HG02588 (cell line): ENCODE measurements around the gene SMCR8.
"Not testable (repeated sequence)": the region's sequence is repeated elsewhere in the genome, so short reads cannot be mapped to it uniquely, and the experiment has no call there.

Experiments used
- ATAC-seq: cut with Tn5 transposase; IDR thresholded peaks from one replicate; pipeline ENCODE4 v1.9.1; 2021; ENCODE audit warnings: mild to moderate bottlenecking, moderate library complexity; ENCODE audit not compliant: unreplicated experiment

SMCR8 gene

DNA sequence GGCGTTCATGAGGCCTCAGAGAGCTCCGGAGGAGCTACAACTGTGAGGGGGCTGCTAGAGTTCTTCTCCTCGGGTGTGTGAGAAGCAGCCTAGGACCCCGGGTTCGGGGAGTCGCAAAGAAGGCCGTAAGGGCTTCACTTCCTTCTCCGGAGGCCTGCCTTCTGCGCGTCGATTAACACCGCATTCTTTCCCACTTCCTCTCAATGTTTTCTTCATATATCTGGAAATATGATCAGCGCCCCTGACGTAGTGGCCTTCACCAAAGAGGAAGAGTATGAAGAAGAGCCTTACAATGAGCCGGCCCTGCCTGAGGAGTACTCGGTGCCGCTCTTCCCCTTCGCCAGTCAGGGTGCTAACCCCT, 449 bp downstream of the SMCR8 start:
- no peak for ATAC-seq

DNA sequence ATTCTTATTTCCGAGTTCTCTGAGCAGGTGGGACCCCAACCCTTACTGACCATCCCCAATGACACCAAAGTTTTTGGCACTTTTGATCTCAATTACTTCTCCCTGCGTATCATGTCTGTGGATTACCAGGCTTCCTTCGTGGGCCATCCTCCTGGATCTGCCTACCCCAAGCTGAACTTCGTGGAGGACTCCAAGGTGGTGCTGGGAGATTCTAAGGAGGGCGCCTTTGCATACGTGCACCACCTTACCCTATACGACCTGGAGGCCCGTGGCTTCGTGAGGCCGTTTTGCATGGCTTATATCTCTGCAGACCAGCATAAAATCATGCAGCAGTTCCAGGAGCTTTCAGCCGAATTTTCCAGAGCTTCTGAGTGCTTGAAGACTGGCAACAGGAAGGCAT, 868 bp downstream of the SMCR8 start:
- ATAC-seq: no peak

DNA sequence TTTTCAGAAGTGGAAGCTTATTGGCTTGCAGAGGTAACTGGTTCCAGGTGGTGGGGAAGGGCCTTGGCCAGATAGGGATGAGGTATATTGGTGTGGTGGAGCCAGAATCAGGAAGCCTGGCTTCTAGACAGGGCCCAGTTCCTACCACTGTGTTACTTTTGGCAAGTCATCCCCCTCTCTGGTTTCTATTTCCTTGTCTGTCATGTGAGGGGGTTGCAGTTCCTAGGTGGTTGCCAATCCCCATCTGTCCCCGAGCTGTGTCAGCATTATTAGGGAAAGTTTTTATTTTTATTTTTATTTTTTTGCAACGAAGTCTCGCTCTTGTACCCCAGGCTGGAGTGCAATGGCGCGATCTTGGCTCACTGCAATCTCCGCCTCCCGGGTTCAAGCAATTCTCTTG, 3.0 kb downstream of the SMCR8 start:
- no peak for ATAC-seq

DNA sequence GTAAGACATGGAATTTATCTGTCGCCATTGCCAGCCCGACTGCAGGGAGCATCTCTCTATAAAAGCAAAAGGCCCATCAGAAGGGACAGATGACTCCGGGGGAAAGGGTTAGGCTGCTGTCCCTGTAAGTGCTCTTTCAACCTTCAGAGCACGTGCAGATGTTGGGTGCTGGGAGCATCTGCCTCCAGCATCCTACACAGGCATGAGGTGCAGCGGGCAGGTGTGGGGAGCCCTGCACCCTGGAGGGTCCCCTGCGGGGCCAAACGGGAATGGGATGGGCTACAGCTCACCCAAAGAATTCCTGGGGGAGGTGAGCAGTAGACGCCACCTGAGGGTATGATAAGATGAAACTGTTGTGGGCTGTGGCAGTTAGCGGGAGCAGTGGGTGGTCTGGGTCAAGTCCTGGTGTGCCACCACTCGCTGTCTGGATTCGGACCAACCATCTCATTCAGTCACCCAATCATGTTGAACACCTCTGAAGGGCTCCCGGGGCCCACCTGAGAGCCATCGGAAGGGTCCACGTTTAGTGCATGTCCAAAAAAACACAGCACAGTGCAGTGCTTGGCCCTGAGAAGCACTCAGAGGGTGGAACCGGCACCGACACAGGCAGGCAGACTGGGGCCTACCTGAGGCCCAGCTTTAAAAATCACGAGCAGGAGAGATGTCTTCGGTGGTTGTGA, 3.8 kb downstream of the SMCR8 start:
- no peak for ATAC-seq

DNA sequence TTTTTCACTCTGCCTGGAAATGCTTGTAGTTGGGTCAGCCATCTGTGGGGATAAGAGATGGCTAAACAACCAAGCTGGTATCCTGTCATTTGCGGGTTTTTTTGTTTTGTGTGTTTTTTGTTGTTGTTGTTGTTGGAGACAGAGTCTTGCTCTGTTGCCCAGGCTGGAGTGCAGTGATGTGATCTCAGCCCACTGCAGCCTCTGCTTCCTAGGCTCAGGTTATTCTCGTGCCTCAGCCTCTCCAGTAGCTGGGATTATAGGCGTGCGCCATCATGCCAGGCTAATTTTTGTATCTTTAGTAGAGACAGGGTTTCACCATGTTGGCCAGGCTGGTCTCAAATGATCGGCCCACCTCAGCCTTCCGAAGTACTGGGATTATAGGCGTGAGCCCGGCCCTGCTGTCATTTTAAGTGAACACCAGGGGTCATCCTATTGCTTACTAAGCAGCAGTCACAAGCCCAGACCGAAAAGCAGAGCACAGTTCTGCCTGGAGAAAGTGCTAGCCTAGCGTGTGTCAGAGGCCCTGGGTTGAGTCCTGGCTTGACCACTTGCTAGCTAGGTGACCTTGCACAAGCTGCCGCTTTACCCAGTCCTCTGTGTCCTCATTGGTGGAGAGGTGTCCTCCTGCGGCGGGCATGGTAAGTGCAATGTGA, 4.6 kb downstream of the SMCR8 start:
- no peak for ATAC-seq

DNA sequence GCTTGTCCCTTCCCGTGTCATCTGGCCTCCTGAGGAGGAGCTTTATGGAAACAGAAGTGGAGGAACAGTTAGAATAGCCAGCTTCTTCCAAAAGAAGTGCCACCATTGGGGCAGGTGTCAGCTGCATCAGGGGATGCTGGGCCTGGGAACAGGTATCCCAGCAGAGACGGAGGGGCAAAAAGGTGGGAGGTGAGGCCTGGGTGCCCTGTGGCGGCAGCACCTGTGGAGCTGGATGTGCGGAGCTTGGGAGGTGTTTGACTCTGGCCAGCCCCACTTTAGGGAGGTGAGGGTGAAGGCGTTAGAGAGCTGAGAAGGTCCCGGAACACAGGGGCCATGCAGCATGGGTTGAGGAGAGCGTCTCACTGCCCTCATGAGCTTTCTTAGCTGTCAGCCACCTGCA, 5.2 kb downstream of the SMCR8 start:
- ATAC-seq: no peak

DNA sequence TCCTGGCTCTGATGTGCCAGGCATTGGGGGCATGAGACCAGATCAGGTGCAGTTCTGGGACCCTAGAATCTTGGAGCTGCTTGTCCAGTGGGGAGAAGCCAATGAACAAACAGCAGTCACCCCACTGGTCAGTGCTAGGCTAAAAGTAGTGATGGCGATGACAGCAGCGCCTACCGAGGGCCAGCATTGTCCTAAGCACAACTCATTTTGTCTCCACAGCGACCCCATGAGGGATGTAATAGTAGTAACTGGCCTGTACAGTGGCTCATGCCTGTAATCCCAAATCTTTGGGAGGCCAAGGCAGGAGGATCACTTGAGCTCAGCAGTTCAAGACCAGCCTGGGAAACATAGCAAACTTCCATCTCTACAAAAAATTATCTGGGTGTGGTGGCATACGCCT, 6.2 kb downstream of the SMCR8 start:
- ATAC-seq: no peak

DNA sequence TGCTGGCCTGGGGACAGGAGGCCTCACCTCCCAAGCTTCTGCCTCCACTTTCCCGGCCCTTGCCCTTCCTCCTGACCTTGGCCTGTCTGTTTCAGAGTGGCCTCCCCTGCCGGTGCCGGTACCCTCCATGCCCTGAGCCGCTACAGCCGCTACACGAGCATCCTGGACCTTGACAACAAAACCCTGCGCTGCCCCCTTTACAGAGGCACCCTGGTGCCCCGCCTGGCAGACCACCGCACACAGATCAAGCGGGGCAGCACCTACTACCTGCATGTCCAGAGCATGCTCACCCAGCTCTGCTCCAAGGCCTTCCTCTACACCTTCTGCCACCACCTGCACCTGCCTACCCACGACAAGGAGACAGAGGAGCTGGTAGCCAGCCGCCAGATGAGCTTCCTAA, 7.4 kb downstream of the SMCR8 start:
- ATAC-seq: no peak

DNA sequence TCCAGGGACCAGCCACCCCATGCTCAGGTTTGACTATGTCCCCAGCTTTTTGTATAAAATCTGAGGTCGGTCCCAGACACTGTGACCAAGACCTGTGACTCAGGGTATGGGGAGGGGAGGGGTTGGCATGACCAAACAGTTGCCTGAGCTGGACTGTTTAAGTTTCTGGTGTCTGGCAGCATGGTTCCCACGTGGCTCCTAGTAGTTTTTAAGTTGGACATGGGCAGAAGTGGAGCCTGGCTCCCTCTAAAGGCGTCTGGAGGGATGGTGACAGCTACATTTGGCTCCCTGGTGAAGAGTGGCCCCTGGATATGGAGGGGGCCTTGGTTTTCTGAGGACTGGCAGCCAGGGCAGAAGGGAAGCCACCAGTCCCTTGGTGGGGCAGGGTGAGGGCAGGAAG, 7.9 kb downstream of the SMCR8 start:
- ATAC-seq: no peak

DNA sequence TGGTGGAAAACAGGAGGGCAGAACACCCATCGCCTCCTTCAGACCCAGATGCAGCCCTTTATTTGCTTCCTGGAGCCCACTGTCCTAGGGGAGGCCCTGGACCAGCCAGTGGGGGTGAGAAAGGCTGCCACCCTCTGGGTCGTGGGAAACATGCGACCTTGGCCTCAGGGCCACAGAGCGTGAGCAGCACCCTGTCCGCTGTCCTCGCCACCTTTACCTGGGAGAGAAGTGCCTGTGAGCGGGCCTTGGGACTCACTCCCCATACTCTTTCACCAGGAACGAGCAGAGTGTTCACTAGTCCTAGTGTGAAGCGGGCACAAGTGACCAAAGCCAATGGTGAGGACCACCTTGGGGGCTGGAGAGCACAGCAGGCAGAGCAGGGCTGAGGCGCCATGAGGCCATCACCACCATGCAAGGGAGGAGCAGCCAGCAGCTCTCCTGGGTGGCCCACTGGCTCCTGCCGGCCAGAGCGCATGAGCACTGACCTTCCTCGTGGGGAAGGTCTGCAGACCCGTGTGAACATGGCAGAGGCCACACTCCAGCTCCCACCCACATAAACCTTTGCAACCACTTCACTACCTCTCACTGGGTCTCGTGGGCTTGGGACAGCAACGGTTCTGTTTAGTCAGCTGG, 8.5 kb downstream of the SMCR8 start:
- no peak for ATAC-seq

DNA sequence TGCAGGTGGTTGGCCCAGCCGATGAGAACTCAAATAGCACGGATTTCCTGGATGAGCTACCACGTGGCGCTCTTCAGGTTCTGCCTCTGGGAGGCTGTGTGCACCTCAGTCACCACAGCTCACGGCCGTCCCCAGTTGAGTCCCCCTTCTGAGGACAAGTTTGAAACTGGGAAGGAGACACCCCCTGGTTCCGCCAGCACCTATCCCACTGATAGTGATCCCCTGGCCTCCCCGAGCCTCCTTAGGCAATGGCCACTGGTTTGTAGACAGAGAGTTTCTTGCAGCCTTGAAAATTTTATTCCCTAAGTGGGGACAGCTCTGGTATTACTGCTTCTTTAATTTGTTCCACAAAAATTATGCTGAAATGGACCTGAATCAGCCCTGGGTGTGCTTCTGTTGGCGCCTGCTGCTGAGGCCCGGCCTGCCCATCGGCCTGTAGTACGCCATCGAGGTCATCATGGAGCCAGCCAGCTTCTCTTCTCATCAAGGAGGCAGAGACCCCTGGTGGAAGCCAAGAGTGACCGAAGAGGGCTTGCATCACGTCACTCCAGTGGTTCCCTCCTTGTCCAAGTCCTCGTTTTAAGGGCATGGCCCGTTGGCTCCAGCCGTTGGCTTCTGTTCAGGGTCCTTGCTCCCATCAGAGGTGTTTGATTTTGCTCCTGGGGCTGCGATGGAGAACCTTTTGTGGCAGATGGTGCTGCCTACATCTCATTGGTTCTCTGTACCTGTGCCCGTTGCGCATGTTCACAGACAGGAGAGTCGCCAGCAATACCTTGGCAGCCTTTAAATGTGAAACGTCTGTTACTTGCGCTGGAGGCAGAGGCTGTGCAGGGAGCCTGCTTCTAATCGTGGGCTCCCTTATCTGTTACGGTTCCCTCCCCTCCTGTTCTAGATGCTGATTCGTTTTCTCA, 9.3 kb downstream of the SMCR8 start:
- no peak for ATAC-seq

DNA sequence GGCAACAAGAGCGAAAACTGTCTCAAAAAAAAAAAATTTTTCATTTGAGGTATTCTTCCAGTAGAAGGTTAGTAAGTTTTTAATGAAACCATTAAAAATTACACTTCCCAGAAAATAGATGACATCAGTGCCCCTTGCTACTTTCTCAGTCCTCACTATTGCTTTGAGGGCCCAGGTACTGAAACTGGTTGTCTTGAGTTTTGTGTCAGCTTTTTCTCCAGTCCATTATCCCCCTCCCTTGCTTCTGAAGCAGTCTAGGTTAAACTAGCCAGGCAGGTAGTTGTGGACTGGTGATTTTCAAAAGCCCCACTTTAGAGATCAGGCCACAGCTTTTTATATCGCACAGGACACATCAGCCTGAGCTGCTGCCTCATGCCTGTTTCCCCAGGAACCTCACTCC, 10.9 kb downstream of the SMCR8 start:
- ATAC-seq: no peak

DNA sequence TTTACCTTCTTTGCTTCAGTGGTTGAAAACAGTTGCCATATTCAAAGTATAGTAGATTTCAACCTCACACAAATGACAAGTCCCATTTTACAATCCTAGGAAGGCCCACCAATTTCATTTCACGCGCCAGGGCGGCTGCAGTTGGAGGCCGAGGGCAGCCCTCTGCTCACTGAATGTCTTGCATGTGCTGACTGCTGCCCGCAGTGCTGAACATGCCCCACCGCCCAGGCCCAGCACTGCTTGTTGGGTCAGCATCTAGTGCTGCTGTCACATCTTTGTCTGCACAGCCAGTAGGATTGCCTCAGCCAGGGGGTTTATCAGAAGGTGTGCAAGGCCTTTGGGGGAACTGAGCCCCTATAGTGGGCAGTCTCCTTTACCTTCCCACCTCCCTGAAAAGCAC, 11.5 kb downstream of the SMCR8 start:
- ATAC-seq: no peak

DNA sequence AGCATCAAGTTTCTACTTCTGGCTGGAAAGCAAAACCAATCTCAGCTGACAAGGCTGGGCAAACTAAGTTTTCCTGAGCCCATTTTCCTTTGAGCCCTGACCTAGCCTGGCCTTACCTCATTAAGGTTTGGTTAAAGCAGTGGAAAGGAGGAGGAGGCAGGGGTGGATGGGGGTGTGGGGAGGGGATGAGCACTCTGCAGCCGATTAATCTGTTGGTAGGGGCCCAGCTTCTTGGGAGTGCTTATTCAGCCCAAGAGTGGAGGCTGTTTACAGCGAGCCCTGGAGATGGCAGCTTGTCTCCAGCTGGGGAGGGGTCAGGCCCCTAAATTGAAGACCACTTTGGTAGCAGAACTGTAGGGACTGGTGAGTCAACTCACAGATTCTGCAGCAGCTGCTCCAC, 12.0 kb downstream of the SMCR8 start:
- ATAC-seq: no peak

DNA sequence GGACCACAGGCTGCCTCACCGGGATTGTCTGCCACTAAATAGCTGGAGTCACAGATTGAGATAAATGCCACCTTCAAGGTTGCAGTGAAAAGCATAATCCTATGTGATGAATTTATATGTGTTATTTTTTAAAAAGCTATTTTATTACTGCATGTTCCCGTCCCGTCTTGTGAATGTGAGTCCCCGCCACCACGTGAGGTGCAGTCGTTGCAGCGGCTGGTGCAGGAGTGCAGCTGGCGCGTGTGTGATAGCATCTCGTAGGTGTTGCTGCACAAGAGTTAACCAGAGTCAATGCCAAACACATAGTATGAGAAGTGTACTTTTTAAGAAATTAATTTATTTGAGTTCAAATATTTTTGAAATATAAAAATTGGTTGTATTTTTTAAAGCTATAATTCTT, 12.5 kb downstream of the SMCR8 start:
- no peak for ATAC-seq

DNA sequence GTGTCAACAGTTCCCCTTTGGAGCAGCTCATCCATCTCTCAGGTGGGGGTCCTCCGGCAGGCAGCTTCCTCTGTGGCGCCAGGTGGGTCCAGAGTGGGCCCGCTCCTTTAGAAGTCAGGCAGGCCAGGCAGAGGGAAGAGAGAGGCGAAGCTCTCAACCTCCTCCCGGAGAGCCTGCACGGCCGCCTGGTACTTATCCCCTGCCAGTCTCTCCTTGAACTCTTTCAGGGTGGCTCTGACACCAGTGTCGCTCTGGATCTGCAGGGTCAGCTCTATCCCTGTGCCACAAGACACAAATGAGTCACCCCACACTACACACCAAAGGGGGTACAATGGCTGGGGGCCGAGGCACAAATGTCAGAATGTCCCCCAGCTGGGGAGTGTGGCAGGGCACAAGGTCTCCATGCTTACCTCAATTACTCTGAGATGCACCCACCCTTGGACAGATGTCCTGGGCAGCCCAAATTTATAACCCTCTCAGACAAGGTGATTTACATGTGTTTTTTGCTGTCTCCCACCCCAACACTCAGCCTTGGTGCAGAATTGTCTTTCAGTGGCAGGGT, 13.6 kb downstream of the SMCR8 start:
- ATAC-seq: no peak

DNA sequence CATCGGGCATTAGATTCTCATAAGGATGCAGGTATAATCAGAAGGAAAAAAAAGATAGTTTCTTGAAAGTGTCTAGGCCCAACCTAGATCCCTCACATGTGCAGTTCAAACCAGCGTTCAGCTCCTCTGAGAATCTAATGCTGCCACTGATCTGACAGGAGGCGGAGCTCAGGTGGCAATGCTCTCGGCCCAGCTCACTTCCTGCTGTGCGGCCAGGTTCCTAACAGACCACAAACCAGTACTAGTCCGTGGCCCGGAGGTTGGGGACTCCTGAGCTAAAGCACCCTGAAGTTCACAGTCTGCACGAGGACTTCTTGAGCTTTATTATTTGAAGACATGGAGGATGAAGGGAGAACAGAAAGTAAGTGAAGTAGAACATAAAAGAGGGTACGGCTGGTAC, 16.8 kb downstream of the SMCR8 start:
- no peak for ATAC-seq

DNA sequence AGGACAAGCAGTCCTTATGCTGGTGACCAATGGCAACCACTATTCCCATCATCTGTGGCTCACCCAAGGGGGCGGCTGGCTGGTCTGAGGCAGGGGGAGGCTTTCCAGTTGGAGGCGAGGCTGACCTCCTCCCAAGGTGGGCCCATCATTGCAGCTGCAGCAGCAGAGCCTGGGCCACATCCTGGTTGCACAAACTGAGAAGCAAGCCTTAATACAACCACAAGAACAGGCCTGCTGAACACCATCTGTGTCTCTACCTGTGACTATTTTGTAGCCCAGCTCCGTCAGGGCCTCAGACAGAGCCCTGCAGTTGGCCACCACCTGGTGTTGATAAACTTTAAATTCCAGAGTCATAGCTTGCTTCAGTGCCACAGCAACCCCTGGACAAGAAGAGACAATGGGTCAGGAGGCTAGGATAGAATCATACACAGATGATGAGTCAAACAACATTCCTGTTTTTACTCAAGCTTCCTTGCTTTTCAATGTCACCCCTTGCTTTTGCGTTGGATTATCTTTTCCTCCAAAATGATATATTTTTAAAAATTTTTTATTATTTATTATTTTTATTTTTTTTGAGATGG, 17.9 kb downstream of the SMCR8 start:
- no peak for ATAC-seq

DNA sequence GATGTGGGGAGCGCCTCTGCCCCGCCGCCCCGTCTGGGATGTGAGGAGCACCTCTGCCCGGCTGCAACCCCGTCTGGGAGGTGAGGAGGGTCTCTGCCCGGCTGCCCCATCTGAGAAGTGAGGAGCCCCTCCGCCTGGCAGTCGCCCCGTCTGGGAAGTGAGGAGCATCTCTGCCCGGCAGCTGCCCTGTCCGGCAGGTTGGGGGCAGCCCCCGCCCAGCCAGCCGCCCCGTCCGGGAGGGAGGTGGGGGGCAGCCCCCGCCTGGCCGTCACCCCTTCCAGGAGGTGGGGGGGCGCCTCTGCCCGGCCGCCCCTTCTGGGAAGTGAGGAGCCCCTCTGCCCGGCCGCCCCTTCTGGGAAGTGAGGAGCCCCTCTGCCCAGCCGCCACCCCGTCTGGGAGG, 23.1 kb downstream of the SMCR8 start:
- not testable (repeated sequence) for ATAC-seq

DNA sequence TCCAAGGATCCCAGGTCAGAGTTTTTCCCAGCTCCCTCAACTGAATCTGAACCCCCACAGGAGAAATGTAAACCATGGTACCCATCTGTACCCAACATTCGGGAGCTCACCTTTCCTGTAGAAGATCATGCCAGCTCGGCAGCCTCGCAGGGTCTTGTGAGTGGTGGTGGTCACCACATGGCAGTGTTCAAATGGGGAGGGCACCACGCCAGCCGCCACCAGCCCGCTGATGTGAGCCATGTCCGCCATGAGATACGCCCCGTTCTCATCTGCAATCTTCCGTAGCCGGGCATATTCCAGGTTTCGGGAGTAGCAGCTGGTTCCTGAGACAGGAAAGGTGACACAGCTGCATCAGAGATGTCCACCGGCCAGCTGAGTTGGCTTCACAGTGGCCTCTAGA, 24.8 kb downstream of the SMCR8 start:
- no peak for ATAC-seq

DNA sequence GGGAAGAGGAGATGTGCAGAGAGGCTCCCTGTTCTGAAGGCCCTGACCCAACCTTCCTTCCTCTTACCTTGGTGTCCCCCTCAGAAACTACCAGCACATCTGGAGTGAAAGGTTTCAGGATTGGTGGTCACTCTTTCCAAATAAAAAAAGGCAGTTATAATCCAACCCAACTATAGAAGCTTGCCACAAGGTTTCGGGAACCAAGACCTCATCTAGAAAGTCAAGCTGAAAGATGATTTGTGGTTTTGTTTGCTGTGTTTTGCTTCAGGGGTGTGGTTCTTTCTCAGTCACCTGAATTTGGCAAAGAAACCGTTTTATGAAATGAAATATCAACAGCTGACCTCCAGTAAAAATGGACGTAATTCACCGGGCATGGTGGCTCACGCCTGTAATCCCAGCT, 28.9 kb downstream of the SMCR8 start:
- ATAC-seq: no peak
